NB4 (cell line): ENCODE results near the gene RASA2.

Experiments used
- MYC ChIP-seq: IDR thresholded peaks from 2 replicates; pipeline ENCODE4 v1.6.1; 2011; ENCODE audit warnings: low read depth, low read length
- TF ChIP-seq, protein P1 (sequence below): IDR thresholded peaks from one replicate; pipeline ENCODE4 v1.5.1; 2012; ENCODE audit warnings: low read depth, low read length

- TF ChIP-seq, protein P1, sequence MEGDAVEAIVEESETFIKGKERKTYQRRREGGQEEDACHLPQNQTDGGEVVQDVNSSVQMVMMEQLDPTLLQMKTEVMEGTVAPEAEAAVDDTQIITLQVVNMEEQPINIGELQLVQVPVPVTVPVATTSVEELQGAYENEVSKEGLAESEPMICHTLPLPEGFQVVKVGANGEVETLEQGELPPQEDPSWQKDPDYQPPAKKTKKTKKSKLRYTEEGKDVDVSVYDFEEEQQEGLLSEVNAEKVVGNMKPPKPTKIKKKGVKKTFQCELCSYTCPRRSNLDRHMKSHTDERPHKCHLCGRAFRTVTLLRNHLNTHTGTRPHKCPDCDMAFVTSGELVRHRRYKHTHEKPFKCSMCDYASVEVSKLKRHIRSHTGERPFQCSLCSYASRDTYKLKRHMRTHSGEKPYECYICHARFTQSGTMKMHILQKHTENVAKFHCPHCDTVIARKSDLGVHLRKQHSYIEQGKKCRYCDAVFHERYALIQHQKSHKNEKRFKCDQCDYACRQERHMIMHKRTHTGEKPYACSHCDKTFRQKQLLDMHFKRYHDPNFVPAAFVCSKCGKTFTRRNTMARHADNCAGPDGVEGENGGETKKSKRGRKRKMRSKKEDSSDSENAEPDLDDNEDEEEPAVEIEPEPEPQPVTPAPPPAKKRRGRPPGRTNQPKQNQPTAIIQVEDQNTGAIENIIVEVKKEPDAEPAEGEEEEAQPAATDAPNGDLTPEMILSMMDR = no peak
- TF ChIP-seq MYC = no peak
Observed at GRCh38 chr3:141445990-141446389, 40.8 kb upstream of the RASA2 start.
